OCI-LY1 (cell line): ENCODE data around the gene SMARCAD1.

ENCODE experiments used
- H2AFZ ChIP-seq: fragments of 200-600 bp; sonication (generic), shearing (Covaris generic); 2 replicates; pipeline ENCODE4 v1.6.0; 2014; ENCODE audit warnings: antibody characterized with exemption, mild to moderate bottlenecking, low read length
- H3F3A ChIP-seq: fragments of 200-600 bp; sonication (generic), shearing (Covaris generic); 2 replicates; pipeline ENCODE4 v1.6.0; 2014; ENCODE audit warnings: mild to moderate bottlenecking, antibody characterized with exemption, low read length, moderate library complexity; ENCODE audit not compliant: insufficient read depth
- H3K27ac ChIP-seq: fragments of 200-600 bp; sonication (generic); 2 replicates; pipeline ENCODE4 v1.5.1; 2014; ENCODE audit warnings: low read length, mixed run types, mild to moderate bottlenecking, low read depth; ENCODE audit not compliant: poor library complexity, severe bottlenecking
- H3K27me3 ChIP-seq: fragments of 200-600 bp; sonication (generic); 2 replicates; pipeline ENCODE4 v1.6.0; 2014; ENCODE audit warnings: antibody characterized with exemption, mild to moderate bottlenecking, low read length, moderate library complexity; ENCODE audit not compliant: insufficient read depth
- H3K36me3 ChIP-seq: fragments of 200-600 bp; sonication (generic); 2 replicates; pipeline ENCODE4 v1.6.1; 2014; ENCODE audit warnings: mild to moderate bottlenecking, antibody characterized with exemption, low read length, moderate library complexity, mixed read lengths; ENCODE audit not compliant: insufficient read depth
- H3K4me1 ChIP-seq: fragments of 200-600 bp; sonication (generic); 2 replicates; pipeline ENCODE4 v1.5.1; 2014; ENCODE audit warnings: mild to moderate bottlenecking, low read length, moderate library complexity; ENCODE audit not compliant: insufficient read depth, severe bottlenecking
- H3K4me2 ChIP-seq: fragments of 200-600 bp; sonication (generic), shearing (Covaris generic); 2 replicates; pipeline ENCODE4 v1.6.1; 2014; ENCODE audit warnings: low read length
- H3K4me3 ChIP-seq: fragments of 200-600 bp; sonication (generic); 2 replicates; pipeline ENCODE4 v1.5.1; 2014; ENCODE audit warnings: low read length, low read depth, mild to moderate bottlenecking, mixed read lengths; ENCODE audit not compliant: poor library complexity, severe bottlenecking
- H3K79me2 ChIP-seq: fragments of 200-600 bp; shearing (Covaris generic); 2 replicates; pipeline ENCODE4 v1.6.1; 2016; ENCODE audit warnings: mixed run types, low read length, mixed read lengths; ENCODE audit not compliant: insufficient read depth
- H3K9ac ChIP-seq: fragments of 200-600 bp; sonication (generic), shearing (Covaris generic); 2 replicates; pipeline ENCODE4 v1.6.1; 2014; ENCODE audit warnings: mild to moderate bottlenecking, low read length, mixed read lengths
- H3K9me2 ChIP-seq: fragments of 200-600 bp; sonication (generic), shearing (Covaris generic); 2 replicates; pipeline ENCODE4 v1.6.1; 2014; ENCODE audit warnings: low read depth, mild to moderate bottlenecking, low read length, mixed read lengths
- H3K9me3 ChIP-seq: fragments of 200-600 bp; shearing (Covaris generic); 2 replicates; pipeline ENCODE4 v1.6.1; 2014; ENCODE audit warnings: low read length, mixed read lengths
- H4K20me1 ChIP-seq: fragments of 200-600 bp; sonication (generic), shearing (Covaris generic); 2 replicates; pipeline ENCODE4 v1.6.0; 2016; ENCODE audit warnings: mild to moderate bottlenecking, low read length; ENCODE audit not compliant: insufficient read depth
- CTCF ChIP-seq: fragments of 200-600 bp; sonication (generic), shearing (Covaris generic); IDR thresholded peaks from 2 replicates; pipeline ENCODE4 v1.5.1; 2017; ENCODE audit warnings: mild to moderate bottlenecking, antibody characterized with exemption, low read length, moderate library complexity, mixed read lengths
- EZH2 ChIP-seq: fragments of 200-600 bp; sonication (generic), shearing (Covaris generic); IDR thresholded peaks from 2 replicates; pipeline ENCODE4 v1.8.0; 2017; ENCODE audit warnings: borderline replicate concordance, mixed run types, mild to moderate bottlenecking, antibody characterized with exemption, low read length, moderate library complexity, mixed read lengths

The SMARCAD1 gene

GRCh38 chr4:94228493-94229216 is 21.0 kb downstream of the SMARCAD1 start:
- Histone ChIP-seq H3K36me3 (peaks cover 71% of the 10 kb centered on the region), H3K79me2 (peaks cover 14% of the 10 kb centered on the region; the same call in 1 of the 2 replicates), H3K4me2 (no peak overlapping the region), H4K20me1 (peaks cover 3% of the 10 kb centered on the region; the same call in 1 of the 2 replicates), H2AFZ (no peak overlapping the region), H3K9me2 (no peaks in the 10 kb centered on the region), H3K4me1 (no peaks in the 10 kb centered on the region), H3K9ac (no peak overlapping the region), H3K27me3 (no peaks in the 10 kb centered on the region), H3F3A (no peaks in the 10 kb centered on the region), H3K4me3 (no peak overlapping the region), H3K27ac (no peak overlapping the region), H3K9me3 (no peaks in the 10 kb centered on the region)
- no peak for TF ChIP-seq CTCF
- no peak for TF ChIP-seq EZH2

- Histone ChIP-seq H3K9me3 (no peaks in the 10 kb centered on the region), H3K9me2 (no peaks in the 10 kb centered on the region), H3K9ac (no peak overlapping the region), H3K36me3 (peaks cover 88% of the 10 kb centered on the region; the same call in 1 of the 2 replicates), H3K4me3 (no peak overlapping the region), H3F3A (no peaks in the 10 kb centered on the region), H3K79me2 (no peaks in the 10 kb centered on the region), H3K4me1 (no peaks in the 10 kb centered on the region), H4K20me1 (no peaks in the 10 kb centered on the region), H2AFZ (no peak overlapping the region), H3K27ac (no peak overlapping the region), H3K4me2 (no peak overlapping the region), H3K27me3 (no peaks in the 10 kb centered on the region)
- TF ChIP-seq EZH2, result no peak
- TF ChIP-seq CTCF, result no peak
These were observed 24.9 kb downstream of the SMARCAD1 start for GRCh38 chr4:94232519-94232918.

- Histone ChIP-seq H3K9me3 (no peaks in the 10 kb centered on the region), H3K4me2 (no peak overlapping the region), H3K27ac (no peak overlapping the region), H4K20me1 (no peaks in the 10 kb centered on the region), H3K4me3 (no peak overlapping the region), H3K4me1 (no peaks in the 10 kb centered on the region), H3K27me3 (no peaks in the 10 kb centered on the region), H3K9ac (no peak overlapping the region), H2AFZ (no peak overlapping the region), H3K36me3 (peaks cover 92% of the 10 kb centered on the region), H3K9me2 (no peaks in the 10 kb centered on the region), H3F3A (no peaks in the 10 kb centered on the region), H3K79me2 (no peaks in the 10 kb centered on the region)
- TF ChIP-seq EZH2, result no peak
- TF ChIP-seq CTCF, result no peak
These were observed 28.2 kb downstream of the SMARCAD1 start for GRCh38 chr4:94235825-94236224.
